HepG2 (cell line): ENCODE measurements around the gene COPS7B. TPM values are rescaled to one million over a fixed set of nuclear protein-coding genes. Genes with fewer than 3 reads are reported as not detected.
A peak's percentile ranks its signal among the peaks of the same experiment; 100 is the strongest.

ENCODE experiments used
- AKAP8 ChIP-seq: sonication (generic); formaldehyde crosslinking; IDR thresholded peaks from 2 replicates; pipeline ENCODE4 v1.5.1; 2020; ENCODE audit warnings: mild to moderate bottlenecking, missing genetic modification reagents
- ASH2L ChIP-seq: fragments of 300-600, 200-600 bp; sonication (generic); IDR thresholded peaks from 2 replicates; pipeline ENCODE4 v1.7.0; 2017; ENCODE audit warnings: low read depth, mild to moderate bottlenecking, moderate library complexity, mixed read lengths, low read length; ENCODE audit not compliant: insufficient read length
- CHD4 ChIP-seq: fragments of 200-600 bp; sonication (generic); IDR thresholded peaks from 2 replicates; pipeline ENCODE4 v1.7.0; 2017; ENCODE audit warnings: mild to moderate bottlenecking, low read length, borderline replicate concordance
- FOSL1 ChIP-seq: sonication (generic); formaldehyde crosslinking; IDR thresholded peaks from 2 replicates; pipeline ENCODE4 v1.9.0; 2021; ENCODE audit warnings: missing genetic modification reagents, borderline replicate concordance
- HMGA1 ChIP-seq: sonication (generic); formaldehyde crosslinking; conservative IDR thresholded peaks from 2 replicates; pipeline ENCODE4 v1.4.0; 2020; ENCODE audit warnings: missing genetic modification reagents
- MBNL3 ChIP-seq: fragments of 250-450 bp; sonication (Bioruptor Pico); conservative IDR thresholded peaks from 2 replicates; pipeline ENCODE4 v1.8.0; 2022; ENCODE audit warnings: mild to moderate bottlenecking, inconsistent platforms
- NAIF1 ChIP-seq: sonication (generic); formaldehyde crosslinking; IDR thresholded peaks from 2 replicates; pipeline ENCODE4 v1.5.0; 2020; ENCODE audit warnings: mild to moderate bottlenecking, missing genetic modification reagents, borderline replicate concordance
- TGIF2 ChIP-seq: IDR thresholded peaks from 2 replicates; pipeline ENCODE4 v1.6.1; 2016; ENCODE audit warnings: control low read depth, missing compliant biosample characterization
- ZNF614 ChIP-seq: IDR thresholded peaks from 2 replicates; pipeline ENCODE4 v1.6.1; 2018; ENCODE audit warnings: missing biosample characterization, missing genetic modification reagents, inconsistent platforms, borderline replicate concordance
- ZNF841 ChIP-seq: sonication (generic); formaldehyde crosslinking; IDR thresholded peaks from 2 replicates; pipeline ENCODE4 v1.8.1; 2023; ENCODE audit warnings: missing genetic modification reagents, borderline replicate concordance
- polyA plus RNA-seq, 8 experiments: library from polyadenylated mRNA; depleted of rRNA in 3 of 8; stranded (reverse) in 7 of 8; unstranded in 1 of 8; fragments of >200 nt; fragmentation: Illumina TruSeq in 4 of 8; extraction: Trizol in 4 of 8; gene quantifications; 2 replicates each; pipeline versions ENCODE4 v1.2.1 to v1.2.3, GENCODE V29; 2011 to 2016; ENCODE audit warnings: low read depth in 4 of 8, missing spikeins in 1 of 8, mixed read lengths in 1 of 8; ENCODE audit not compliant: insufficient read depth in 1 of 8
- total RNA-seq, 5 experiments: library from RNA; depleted of rRNA; stranded (reverse); fragments of >200 nt; fragmentation: Illumina TruSeq; extraction: Trizol; gene quantifications; 2 replicates each; pipeline ENCODE4 v1.2.3, GENCODE V29; 2016; ENCODE audit warnings: low read depth in 1 of 5
- TF ChIP-seq, protein P1 (sequence below): sonication (generic); formaldehyde crosslinking; IDR thresholded peaks from 2 replicates; pipeline ENCODE4 v1.4.0; 2020; ENCODE audit warnings: missing genetic modification reagents, borderline replicate concordance
- TF ChIP-seq, protein P2 (sequence below): sonication (generic); formaldehyde crosslinking; IDR thresholded peaks from 2 replicates; pipeline ENCODE4 v1.4.0; 2020; ENCODE audit warnings: missing genetic modification reagents
- TF ChIP-seq, protein P3 (sequence below): sonication (generic); formaldehyde crosslinking; IDR thresholded peaks from 2 replicates; pipeline ENCODE4 v1.4.0; 2020; ENCODE audit warnings: mild to moderate bottlenecking, missing genetic modification reagents

COPS7B gene
- total and polyA plus RNA-seq, 2 of the 13 experiments (the other 11 are each of a cell fraction or from before 2014, with no cell fraction given): 30.6 to 62.7 TPM

- TF ChIP-seq, protein P1, sequence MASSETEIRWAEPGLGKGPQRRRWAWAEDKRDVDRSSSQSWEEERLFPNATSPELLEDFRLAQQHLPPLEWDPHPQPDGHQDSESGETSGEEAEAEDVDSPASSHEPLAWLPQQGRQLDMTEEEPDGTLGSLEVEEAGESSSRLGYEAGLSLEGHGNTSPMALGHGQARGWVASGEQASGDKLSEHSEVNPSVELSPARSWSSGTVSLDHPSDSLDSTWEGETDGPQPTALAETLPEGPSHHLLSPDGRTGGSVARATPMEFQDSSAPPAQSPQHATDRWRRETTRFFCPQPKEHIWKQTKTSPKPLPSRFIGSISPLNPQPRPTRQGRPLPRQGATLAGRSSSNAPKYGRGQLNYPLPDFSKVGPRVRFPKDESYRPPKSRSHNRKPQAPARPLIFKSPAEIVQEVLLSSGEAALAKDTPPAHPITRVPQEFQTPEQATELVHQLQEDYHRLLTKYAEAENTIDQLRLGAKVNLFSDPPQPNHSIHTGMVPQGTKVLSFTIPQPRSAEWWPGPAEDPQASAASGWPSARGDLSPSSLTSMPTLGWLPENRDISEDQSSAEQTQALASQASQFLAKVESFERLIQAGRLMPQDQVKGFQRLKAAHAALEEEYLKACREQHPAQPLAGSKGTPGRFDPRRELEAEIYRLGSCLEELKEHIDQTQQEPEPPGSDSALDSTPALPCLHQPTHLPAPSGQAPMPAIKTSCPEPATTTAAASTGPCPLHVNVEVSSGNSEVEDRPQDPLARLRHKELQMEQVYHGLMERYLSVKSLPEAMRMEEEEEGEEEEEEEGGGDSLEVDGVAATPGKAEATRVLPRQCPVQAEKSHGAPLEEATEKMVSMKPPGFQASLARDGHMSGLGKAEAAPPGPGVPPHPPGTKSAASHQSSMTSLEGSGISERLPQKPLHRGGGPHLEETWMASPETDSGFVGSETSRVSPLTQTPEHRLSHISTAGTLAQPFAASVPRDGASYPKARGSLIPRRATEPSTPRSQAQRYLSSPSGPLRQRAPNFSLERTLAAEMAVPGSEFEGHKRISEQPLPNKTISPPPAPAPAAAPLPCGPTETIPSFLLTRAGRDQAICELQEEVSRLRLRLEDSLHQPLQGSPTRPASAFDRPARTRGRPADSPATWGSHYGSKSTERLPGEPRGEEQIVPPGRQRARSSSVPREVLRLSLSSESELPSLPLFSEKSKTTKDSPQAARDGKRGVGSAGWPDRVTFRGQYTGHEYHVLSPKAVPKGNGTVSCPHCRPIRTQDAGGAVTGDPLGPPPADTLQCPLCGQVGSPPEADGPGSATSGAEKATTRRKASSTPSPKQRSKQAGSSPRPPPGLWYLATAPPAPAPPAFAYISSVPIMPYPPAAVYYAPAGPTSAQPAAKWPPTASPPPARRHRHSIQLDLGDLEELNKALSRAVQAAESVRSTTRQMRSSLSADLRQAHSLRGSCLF (CRISPR knock-in tag): no peak
- no peak for TF ChIP-seq HMGA1 (CRISPR knock-in tag)
- peak; percentile 100 for TF ChIP-seq NAIF1 (CRISPR knock-in tag)
- TF ChIP-seq ASH2L: peak; percentile 98
- no peak for TF ChIP-seq ZNF841 (CRISPR knock-in tag)
- TF ChIP-seq CHD4: no peak
- TF ChIP-seq FOSL1 (CRISPR knock-in tag): no peak
- TF ChIP-seq, protein P2, sequence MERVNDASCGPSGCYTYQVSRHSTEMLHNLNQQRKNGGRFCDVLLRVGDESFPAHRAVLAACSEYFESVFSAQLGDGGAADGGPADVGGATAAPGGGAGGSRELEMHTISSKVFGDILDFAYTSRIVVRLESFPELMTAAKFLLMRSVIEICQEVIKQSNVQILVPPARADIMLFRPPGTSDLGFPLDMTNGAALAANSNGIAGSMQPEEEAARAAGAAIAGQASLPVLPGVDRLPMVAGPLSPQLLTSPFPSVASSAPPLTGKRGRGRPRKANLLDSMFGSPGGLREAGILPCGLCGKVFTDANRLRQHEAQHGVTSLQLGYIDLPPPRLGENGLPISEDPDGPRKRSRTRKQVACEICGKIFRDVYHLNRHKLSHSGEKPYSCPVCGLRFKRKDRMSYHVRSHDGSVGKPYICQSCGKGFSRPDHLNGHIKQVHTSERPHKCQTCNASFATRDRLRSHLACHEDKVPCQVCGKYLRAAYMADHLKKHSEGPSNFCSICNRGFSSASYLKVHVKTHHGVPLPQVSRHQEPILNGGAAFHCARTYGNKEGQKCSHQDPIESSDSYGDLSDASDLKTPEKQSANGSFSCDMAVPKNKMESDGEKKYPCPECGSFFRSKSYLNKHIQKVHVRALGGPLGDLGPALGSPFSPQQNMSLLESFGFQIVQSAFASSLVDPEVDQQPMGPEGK (CRISPR knock-in tag): peak; percentile 85
- no peak; the same call in 1 of the 2 replicates for TF ChIP-seq AKAP8 (CRISPR knock-in tag)
- TF ChIP-seq MBNL3 (CRISPR knock-in tag): no peak
- peak; percentile 11; the same call in 1 of the 2 replicates for TF ChIP-seq ZNF614 (CRISPR knock-in tag)
- peak; percentile 66 for TF ChIP-seq TGIF2 (CRISPR knock-in tag)
- TF ChIP-seq, protein P3, sequence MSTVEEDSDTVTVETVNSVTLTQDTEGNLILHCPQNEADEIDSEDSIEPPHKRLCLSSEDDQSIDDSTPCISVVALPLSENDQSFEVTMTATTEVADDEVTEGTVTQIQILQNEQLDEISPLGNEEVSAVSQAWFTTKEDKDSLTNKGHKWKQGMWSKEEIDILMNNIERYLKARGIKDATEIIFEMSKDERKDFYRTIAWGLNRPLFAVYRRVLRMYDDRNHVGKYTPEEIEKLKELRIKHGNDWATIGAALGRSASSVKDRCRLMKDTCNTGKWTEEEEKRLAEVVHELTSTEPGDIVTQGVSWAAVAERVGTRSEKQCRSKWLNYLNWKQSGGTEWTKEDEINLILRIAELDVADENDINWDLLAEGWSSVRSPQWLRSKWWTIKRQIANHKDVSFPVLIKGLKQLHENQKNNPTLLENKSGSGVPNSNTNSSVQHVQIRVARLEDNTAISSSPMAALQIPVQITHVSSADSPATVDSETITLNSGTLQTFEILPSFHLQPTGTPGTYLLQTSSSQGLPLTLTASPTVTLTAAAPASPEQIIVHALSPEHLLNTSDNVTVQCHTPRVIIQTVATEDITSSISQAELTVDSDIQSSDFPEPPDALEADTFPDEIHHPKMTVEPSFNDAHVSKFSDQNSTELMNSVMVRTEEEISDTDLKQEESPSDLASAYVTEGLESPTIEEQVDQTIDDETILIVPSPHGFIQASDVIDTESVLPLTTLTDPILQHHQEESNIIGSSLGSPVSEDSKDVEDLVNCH (CRISPR knock-in tag): peak; percentile 65; the same call in 1 of the 2 replicates
Observed at GRCh38 chr2:231780909-231781797, 5.1 kb upstream of the COPS7B start, which contains the start of gene PDE6D (continued).
